Peyer's patch (tissue), 4 donors: ENCODE results near the gene TPRN. TPM values are rescaled to one million over a fixed set of nuclear protein-coding genes. Genes with fewer than 3 reads are reported as not detected.
A peak's percentile ranks its signal among the peaks of the same experiment; 100 is the strongest.

ENCODE experiments used
- DNase-seq, 3 donors: peaks; one replicate each; pipeline ENCODE4 v3.0.0-alpha.2; 2017 to 2019
- H3K27ac ChIP-seq, 4 donors: fragments of 200-600 bp; sonication (generic); one replicate each; pipeline ENCODE4 v1.5.1; 2016 to 2019
- H3K27me3 ChIP-seq, 2 donors: fragments of 200-600 bp; sonication (generic); one replicate each; pipeline ENCODE4 v1.5.1; 2019
- H3K36me3 ChIP-seq, 3 donors: fragments of 200-600 bp; sonication (generic); one replicate each; pipeline ENCODE4 v1.5.1; 2016 to 2019
- H3K4me1 ChIP-seq, 4 donors: fragments of 200-600 bp; sonication (generic); one replicate each; pipeline ENCODE4 v1.5.1; 2016 to 2019
- H3K4me3 ChIP-seq, 4 donors: fragments of 200-600 bp; sonication (generic); 1 replicate in 3 of 4; 2 replicates in 1 of 4; pipeline ENCODE4 v1.5.1; 2016 to 2019; ENCODE audit warnings: mild to moderate bottlenecking in 1 of 4
- H3K9me3 ChIP-seq, 4 donors: fragments of 200-600 bp; sonication (generic); one replicate each; pipeline ENCODE4 v1.5.1; 2016 to 2019; ENCODE audit warnings: mild to moderate bottlenecking in 1 of 4
- CTCF ChIP-seq, 6 experiments: fragments of 450-650 bp in 4 of 6; fragments of 200-600 bp in 2 of 6; sonication (generic) in 1 of 6; IDR thresholded peaks; one replicate each; pipeline ENCODE4 v1.5.1; 2017 to 2019; ENCODE audit warnings: antibody characterized with exemption in 6 of 6, mild to moderate bottlenecking in 3 of 6, moderate library complexity in 1 of 6
- POLR2A ChIP-seq, 2 donors: fragments of 450-650 bp; IDR thresholded peaks; one replicate each; pipeline ENCODE4 v1.5.1; 2017; ENCODE audit warnings: antibody characterized with exemption in 2 of 2, mild to moderate bottlenecking in 2 of 2, moderate library complexity in 2 of 2
- total RNA-seq, 4 donors: library from RNA; depleted of rRNA; stranded (reverse); fragments of >200 nt; gene quantifications; one replicate each; pipeline ENCODE4 v1.1.0, GENCODE V29; 2016

The TPRN gene
- total RNA-seq, 4 donors from 2014 or later: 28.1 to 167 (median 130) TPM

DNA sequence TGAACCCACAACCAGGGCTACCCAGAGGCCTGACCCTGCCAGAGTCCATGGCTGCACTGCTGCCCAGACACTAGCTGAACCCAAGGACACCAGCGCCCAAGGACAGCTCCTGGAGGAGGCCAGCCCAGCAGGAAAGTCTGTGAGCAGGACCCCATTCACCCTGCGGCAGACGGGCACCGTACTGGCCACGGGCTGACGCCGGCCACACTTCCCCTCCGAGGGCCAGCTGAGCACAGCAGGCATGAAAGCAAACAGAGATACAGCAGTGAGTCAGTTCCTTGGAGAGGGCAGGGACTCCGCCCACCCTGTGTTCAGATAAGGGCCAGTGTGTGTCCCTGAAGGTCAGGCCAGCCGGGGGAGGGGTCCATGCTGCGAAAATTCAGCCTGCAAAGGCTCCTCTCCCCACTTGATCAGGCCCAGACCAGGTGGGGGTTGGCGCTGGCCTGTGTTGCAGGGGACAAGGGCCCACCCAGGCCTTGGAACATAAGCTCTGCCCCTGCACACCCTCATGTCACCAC, 18.3 kb upstream of the TPRN start:
- peak; percentile 46 to 59 for TF ChIP-seq POLR2A (IDR thresholded peaks at IDR 0.05)
- no peak for TF ChIP-seq CTCF (IDR thresholded peaks at IDR 0.05)
- Histone ChIP-seq H3K36me3 (peaks cover 0 to 15% (median 0%) of the 10 kb centered on the region in 3 donors), H3K27ac (peak overlapping the region in 3 of 4 donors; percentile 74 to 95 (median 83)), H3K9me3 (no peaks in the 10 kb centered on the region), H3K4me1 (peaks cover 3 to 44% (median 13%) of the 10 kb centered on the region in 4 donors), H3K4me3 (peak overlapping the region in 2 of 4 donors; percentile 54 to 62), H3K27me3 (no peaks in the 10 kb centered on the region)
- peak in 2 of 3 donors; percentile 77 to 78 for DNase-seq

- peaks cover 3 to 44% (median 12%) of the 10 kb centered on the region in 4 donors for H3K4me1 ChIP-seq
Observed at GRCh38 chr9:137218212-137218753, 17.7 kb upstream of the TPRN start.

GRCh38 chr9:137217276-137218211, 17.0 kb upstream of the TPRN start:
- Histone ChIP-seq H3K27ac (peak overlapping the region in 3 of 4 donors; percentile 74 to 95 (median 83)), H3K27me3 (no peaks in the 10 kb centered on the region), H3K4me1 (peaks cover 3 to 38% (median 7%) of the 10 kb centered on the region in 4 donors), H3K36me3 (peaks cover 0 to 15% (median 0%) of the 10 kb centered on the region in 3 donors), H3K4me3 (peak overlapping the region in 3 of 4 donors; percentile 14 to 62 (median 54)), H3K9me3 (no peaks in the 10 kb centered on the region)
- peak in 3 of 6 experiments; percentile 38 to 39 (median 39) for TF ChIP-seq CTCF (IDR thresholded peaks at IDR 0.05)
- TF ChIP-seq POLR2A (IDR thresholded peaks at IDR 0.05): peak; percentile 87 to 94
- peak in 2 of 3 donors; percentile 92 to 94 for DNase-seq

More at GRCh38 chr9:137218212-137218753, 17.7 kb upstream of the TPRN start:
- peak overlapping the region in 3 of 4 donors; percentile 14 to 62 (median 54) for H3K4me3 ChIP-seq
- no peak for DNase-seq
- no peaks in the 10 kb centered on the region for H3K27me3 ChIP-seq
- peak overlapping the region in 3 of 4 donors; percentile 74 to 95 (median 83) for H3K27ac ChIP-seq
- peaks cover 0 to 15% (median 0%) of the 10 kb centered on the region in 3 donors for H3K36me3 ChIP-seq
- no peak for TF ChIP-seq CTCF (IDR thresholded peaks at IDR 0.05)
- TF ChIP-seq POLR2A (IDR thresholded peaks at IDR 0.05): no peak
- no peaks in the 10 kb centered on the region for H3K9me3 ChIP-seq

- DNase-seq: no peak
- Histone ChIP-seq H3K36me3 (peaks cover 0 to 15% (median 0%) of the 10 kb centered on the region in 3 donors), H3K27ac (peak overlapping the region in 1 of 4 donors; percentile 95), H3K9me3 (no peaks in the 10 kb centered on the region), H3K4me3 (peak overlapping the region in 1 of 4 donors; percentile 54), H3K27me3 (no peaks in the 10 kb centered on the region), H3K4me1 (peaks cover 0 to 30% (median 2%) of the 10 kb centered on the region in 4 donors)
- no peak for TF ChIP-seq POLR2A (IDR thresholded peaks at IDR 0.05)
- no peak for TF ChIP-seq CTCF (IDR thresholded peaks at IDR 0.05)
Observed at GRCh38 chr9:137216188-137216965, 15.8 kb upstream of the TPRN start.
